Astrocyte of the cerebellum (primary cell): ENCODE data around the gene CEBPG.

ENCODE experiments used
- DNase-seq: peaks from one replicate; pipeline ENCODE4 v3.0.0-alpha.2; 2011; ENCODE audit warnings: low read depth
- H3K4me3 ChIP-seq: 2 replicates; pipeline ENCODE4 v1.5.1; 2011; ENCODE audit warnings: mild to moderate bottlenecking, low read depth, low read length, moderate library complexity
- CTCF ChIP-seq: IDR thresholded peaks from 2 replicates; pipeline ENCODE4 v1.5.1; 2012; ENCODE audit warnings: low read length, low read depth, moderate library complexity, mild to moderate bottlenecking; ENCODE audit errors: missing control alignments
- in situ Hi-C: cut with HindIII; loops from 2 replicates; pipeline ENCODE4 v1.10.0; 2017; ENCODE audit warnings: low sequenced_read_pairs

Gene CEBPG

GRCh38 chr19:33412601-33413425, 39.3 kb downstream of the CEBPG start:
- no peak for DNase-seq
- no peak overlapping the region for H3K4me3 ChIP-seq
- TF ChIP-seq CTCF: no peak
- in situ Hi-C loops: loop anchor here (10.0 kb wide), 2 partner anchors 312 to 382 kb away; partner anchors contain the start of gene KCTD15

GRCh38 chr19:33413426-33413725, 39.9 kb downstream of the CEBPG start:
- H3K4me3 ChIP-seq: no peak overlapping the region
- no peak for DNase-seq
- in situ Hi-C loops: loop anchor here (10.0 kb wide), 2 partner anchors 311 to 381 kb away; partner anchors contain the start of gene KCTD15
- TF ChIP-seq CTCF: no peak

GRCh38 chr19:33413868-33414666, 40.6 kb downstream of the CEBPG start:
- in situ Hi-C loops: loop anchor here (10.0 kb wide), 2 partner anchors 311 to 381 kb away; partner anchors contain the start of gene KCTD15
- DNase-seq: no peak
- no peak for TF ChIP-seq CTCF
- H3K4me3 ChIP-seq: no peak overlapping the region

GRCh38 chr19:33414667-33415605, 41.4 kb downstream of the CEBPG start:
- no peak for DNase-seq
- TF ChIP-seq CTCF: no peak
- in situ Hi-C loops: loop anchor here (5.0 to 10.0 kb wide), 4 partner anchors 53 to 380 kb away; partner anchors contain the start of gene KCTD15
- no peak overlapping the region for H3K4me3 ChIP-seq

GRCh38 chr19:33416307-33417215, 43.1 kb downstream of the CEBPG start:
- in situ Hi-C loops: loop anchor here (5.0 to 10.0 kb wide), 4 partner anchors 54 to 378 kb away; partner anchors contain the start of gene KCTD15
- TF ChIP-seq CTCF: peak; percentile 78
- no peak overlapping the region for H3K4me3 ChIP-seq
- DNase-seq: peak; percentile 41
